Amniotic epithelial cell (primary cell): Measurements from ENCODE around the gene OR1L1.

ENCODE experiments used
- DNase-seq: peaks from one replicate; pipeline ENCODE4 v3.0.0-alpha.2; 2010; ENCODE audit warnings: low read depth

OR1L1 gene, protein sequence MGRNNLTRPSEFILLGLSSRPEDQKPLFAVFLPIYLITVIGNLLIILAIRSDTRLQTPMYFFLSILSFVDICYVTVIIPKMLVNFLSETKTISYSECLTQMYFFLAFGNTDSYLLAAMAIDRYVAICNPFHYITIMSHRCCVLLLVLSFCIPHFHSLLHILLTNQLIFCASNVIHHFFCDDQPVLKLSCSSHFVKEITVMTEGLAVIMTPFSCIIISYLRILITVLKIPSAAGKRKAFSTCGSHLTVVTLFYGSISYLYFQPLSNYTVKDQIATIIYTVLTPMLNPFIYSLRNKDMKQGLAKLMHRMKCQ

DNA sequence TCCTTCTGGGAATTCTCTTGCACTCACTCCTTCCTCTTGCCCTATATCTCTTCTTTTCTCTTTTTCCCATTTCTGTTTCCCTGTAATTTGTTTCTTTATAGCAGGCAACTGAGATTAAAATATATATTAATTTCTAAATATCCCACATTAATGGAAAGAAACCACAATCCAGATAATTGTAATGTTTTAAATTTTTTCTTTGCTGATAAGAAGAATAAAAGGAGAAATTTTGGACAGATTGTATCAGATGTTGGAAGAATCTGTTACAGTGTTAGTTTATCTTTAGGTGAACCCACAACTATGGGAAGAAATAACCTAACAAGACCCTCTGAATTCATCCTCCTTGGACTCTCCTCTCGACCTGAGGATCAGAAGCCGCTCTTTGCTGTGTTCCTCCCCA lies at the start of gene OR1L1:
Gene OR1L1, plus strand, starts transcription at position 301 of the 400 bp plus-strand sequence. Its CDS starts 0 bp downstream, at position 301.
- DNase-seq: no peak

DNA sequence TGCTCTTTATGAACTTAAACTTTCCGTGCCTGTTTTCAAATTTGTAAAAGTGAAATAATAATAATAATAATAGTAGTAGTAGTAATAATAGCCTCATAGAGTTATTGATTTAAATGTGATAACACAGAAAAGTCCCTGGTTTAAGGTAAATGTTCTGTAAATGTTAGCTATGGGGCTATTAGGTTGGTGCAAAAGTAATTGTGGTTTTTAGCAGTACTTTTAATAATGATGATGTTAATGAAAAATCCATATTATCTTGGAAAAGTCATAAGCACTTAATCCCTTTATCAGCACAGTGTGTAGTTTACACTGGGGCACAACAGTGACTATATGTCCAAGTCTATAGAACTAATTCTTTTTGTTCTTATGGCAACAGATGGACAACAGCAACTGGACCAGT lies 47.2 kb upstream of the OR1L1 start, which contains the start of gene OR1Q1:
Gene OR1Q1, plus strand, starts transcription at position 377 of the 400 bp plus-strand sequence. Its CDS starts 0 bp downstream, at position 377.
- DNase-seq: no peak

DNA sequence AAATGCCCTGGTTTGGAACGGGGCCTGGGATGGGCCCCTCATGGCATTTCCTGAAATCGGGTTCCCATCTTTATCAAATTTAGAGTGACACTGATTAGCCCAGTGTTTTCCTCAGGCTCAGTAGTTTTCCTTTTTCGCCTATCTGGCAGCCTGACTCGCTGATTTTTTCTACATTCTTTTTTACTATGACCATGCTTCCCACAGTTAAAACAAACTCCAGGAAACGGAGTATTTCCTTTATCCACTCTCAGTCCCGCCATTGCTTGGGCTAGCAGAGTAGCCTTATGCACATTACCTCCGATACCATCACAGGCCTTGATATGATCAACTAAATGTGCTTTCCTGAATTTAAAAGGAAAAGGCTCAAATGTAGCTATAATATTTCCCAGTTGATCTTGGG lies 41.5 kb upstream of the OR1L1 start:
- no peak for DNase-seq

DNA sequence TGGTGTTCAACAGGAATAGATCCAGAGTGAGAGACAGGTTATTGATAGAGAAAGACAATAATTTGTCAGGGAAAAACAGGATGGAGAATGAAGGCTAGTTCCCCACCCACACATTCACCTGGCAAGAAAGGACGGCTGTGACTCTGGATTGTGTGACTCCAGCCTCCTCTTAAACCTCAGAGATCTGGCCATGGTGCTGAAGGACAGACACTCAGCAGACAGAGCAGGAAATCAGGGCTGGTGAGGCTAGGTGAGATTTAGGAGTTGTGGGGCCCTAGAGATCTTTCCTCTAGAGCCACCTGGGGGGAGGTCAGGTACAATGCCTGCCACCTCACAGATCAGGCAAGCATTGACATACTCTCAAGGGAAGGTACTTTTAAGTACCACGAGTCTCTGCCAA lies 19.3 kb upstream of the OR1L1 start:
- DNase-seq: no peak

DNA sequence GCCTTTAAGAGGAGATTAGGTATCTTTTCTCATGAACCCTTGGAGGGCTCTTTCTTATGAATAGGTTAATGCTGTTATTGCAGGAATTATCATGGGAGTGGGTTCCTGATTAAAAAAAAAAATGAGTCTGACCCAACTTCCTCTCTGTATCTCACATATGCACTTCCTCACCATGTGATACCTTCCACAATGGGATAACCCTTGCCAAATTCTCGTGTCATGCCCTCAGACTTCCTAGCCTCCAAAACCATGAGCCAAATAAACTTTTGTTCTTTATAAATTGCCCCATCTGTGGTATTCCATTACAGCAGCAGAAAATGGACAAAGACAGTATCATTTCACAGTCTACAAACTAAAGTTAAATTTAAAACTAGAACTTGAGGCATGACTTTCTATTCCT lies 5.1 kb upstream of the OR1L1 start:
- no peak for DNase-seq

DNA sequence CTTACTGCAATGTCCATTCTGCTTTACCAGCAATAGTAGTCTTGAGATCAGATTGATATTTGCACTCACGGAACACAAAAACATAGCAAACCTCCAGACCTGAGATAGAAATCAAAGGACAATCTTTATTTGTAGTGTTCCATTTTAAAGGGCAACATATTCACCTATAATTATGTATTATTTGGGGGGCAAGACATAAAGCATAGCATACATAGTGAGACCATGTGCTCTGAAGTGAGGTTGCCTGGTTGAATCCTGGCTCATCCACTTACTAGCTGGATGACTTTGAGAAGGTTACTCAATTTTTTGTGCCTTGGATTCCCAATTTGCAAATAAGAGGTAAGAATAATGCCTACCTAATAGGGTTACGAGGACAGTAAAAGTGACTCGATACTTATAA lies 4.0 kb upstream of the OR1L1 start, which contains the start of gene OR1B1:
Gene OR1B1, minus strand, starts transcription at position 101 of the 400 bp plus-strand sequence.
- DNase-seq: no peak

DNA sequence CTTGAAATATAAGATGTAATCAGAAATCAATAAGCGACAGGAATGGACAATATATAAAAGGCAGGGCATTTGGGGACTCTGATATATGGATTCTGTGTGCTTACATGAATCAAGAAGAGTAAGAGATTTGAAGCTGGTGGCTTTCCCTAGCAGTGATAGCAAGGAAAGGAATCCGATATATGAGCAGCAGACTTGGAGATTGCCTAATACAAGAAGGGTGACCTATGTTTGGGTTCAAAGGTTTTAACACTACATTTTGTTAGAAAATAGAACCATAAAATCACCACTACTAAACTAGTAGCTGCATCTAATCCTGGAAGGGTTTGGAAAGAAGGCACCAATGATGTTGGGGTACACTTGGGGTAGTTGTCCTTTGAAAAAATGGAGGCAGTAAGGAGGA lies 11.0 kb downstream of the OR1L1 start:
- DNase-seq: no peak

DNA sequence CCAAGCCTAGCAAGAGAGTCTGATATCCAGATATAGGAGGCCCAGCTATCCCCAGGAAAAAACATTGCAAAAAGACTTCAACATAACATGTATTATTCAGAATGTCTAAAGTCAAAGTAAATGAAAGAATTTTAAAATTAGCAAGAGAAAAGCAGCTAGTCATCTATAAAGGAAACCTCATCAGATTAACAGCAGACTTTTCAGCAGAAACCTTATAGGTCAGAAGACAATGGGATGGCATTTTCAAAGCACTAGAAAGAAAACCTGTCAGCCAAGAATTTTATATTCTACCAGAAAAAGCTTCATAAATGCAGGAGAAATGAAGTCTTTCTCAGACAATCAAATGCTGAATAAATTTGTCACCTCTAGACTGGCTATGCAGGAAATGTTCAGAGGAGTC lies 23.3 kb downstream of the OR1L1 start:
- DNase-seq: no peak

DNA sequence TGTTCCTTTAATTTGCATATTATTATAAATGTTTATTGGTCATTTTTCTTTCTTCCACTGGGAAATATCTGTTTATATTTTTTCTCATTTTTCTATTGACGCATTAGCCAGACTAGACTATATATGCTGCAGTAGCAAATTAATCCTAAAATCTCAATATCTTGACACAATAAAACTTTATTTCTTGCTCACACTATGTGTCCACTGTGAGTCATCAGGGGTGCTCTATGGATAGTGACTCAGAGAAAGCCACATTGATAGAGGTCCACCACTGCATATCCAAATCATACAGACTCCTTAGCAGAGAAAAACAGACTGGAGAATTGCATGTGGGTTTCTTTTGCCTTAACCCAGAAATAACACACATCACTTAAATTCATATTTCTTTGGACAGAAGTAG lies 34.2 kb downstream of the OR1L1 start:
- no peak for DNase-seq
